ENCODE measurements around the gene HAUS8. TPM values are rescaled to one million over a fixed set of nuclear protein-coding genes. Genes with fewer than 3 reads are reported as not detected.

HAUS8 gene
- total and polyA plus RNA-seq, 9 of the 15 experiments (the other 6 are each of a cell fraction or from before 2014, with no cell fraction given), result 20.5 to 53.2 (median 36.0) TPM

DNA sequence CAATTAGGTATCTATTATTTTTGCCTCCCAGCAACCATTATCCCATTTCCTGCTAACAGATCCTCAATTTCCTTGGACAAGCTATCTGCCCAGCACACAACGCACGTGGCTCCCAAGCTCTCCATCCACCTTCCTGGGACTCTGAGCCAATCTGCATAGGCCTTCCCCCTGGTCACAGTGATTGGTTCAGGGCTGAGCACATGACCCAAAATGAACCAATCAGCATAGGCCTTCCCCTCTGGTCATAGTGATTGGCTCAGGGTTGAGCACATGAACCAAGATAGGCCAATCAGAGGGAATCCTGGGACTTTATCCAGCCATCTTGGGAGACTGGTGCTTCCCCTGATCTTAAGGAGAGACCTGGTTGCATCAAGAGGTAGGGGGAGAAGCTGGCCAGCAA lies 54.4 kb downstream of the HAUS8 start (continued):
- no peak for TF ChIP-seq ZNF583 (CRISPR knock-in tag; IDR thresholded peaks at IDR 0.05)
- TF ChIP-seq SAFB2 (IDR thresholded peaks at IDR 0.05; ENCODE audit: borderline replicate concordance, low read depth, low read length, severe bottlenecking), result no peak

DNA sequence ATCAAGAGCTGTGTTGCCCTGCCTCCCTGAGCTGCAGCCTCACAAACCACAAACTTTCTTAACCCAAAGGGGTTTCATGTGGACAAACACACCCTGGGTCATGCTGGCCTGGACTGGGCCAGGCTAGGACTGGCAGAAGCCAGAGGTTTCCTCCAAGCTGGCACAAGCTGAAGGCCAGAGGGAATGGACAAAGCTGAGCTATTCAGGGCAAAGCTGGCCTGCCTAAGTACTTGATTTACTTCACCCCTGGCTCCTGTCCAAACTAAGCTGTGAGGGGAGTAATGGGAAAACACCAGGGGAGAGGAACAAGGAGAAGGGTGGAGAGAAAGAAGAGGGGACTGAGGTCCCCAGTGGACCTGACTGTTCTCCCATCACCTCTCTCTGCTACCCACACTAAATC lies 54.9 kb downstream of the HAUS8 start:
- H3K36me3 ChIP-seq (ENCODE audit: control insufficient read depth, insufficient read depth, low read length), result no peaks in the 10 kb centered on the region
- in situ Hi-C loops (cut with MboI), result no loop called here
- H3K27me3 ChIP-seq (ENCODE audit: control insufficient read depth in 2 of 2, insufficient read depth in 2 of 2, low read length in 2 of 2), result peaks cover 6 to 11% of the 10 kb centered on the region in 2 experiments; a peak in 4 of 5 replicates
- intact Hi-C loops (cut with micrococcal nuclease), result no loop called here
- H3K4me3 ChIP-seq, result no peak overlapping the region
- no peaks in the 10 kb centered on the region for H3K9me1 ChIP-seq (ENCODE audit: control insufficient read depth, insufficient read depth, low read length)
- H3K4me1 ChIP-seq (replicated peaks in 1 of 2; ENCODE audit: control insufficient read depth in 2 of 2, insufficient read depth in 2 of 2, low read length in 2 of 2), result no peaks in the 10 kb centered on the region
- no peak for ATAC-seq
- BruUV-seq (replicated peaks), result no TSS peak
- ChIA-PET CTCF (ENCODE audit: low intra/inter-chr PET ratio) (no interaction called here), POLR2A (interaction anchor here (1.5 kb wide), 1 partner anchor 11 kb away, joined by 3 read pairs; no protein-coding TSS in a partner anchor)
- no peak for FAIRE-seq
- H3K4me2 ChIP-seq (ENCODE audit: insufficient read depth, low read length), result no peak overlapping the region
- no peak for TF ChIP-seq ETV1 (tag; conservative IDR thresholded peaks at IDR 0.05; ENCODE audit: low read depth)
- TF ChIP-seq NFIC (IDR thresholded peaks at IDR 0.05), result peak; percentile 17; the same call in 1 of the 2 replicates
- TF ChIP-seq NCOR1 (IDR thresholded peaks at IDR 0.05), result no peak
- peaks cover 2% of the 10 kb centered on the region; the same call in 1 of the 2 replicates for H3K9me3 ChIP-seq (replicated peaks; ENCODE audit: control insufficient read depth, insufficient read depth, low read depth, low read length)
- no peak for DNase-seq (ENCODE audit: extremely low read depth in 1 of 4, low spot score in 3 of 4)
- peak overlapping the region; percentile 26; the same call in 1 of the 2 replicates for H2AFZ ChIP-seq (ENCODE audit: low read depth, low read length)
- no peaks in the 10 kb centered on the region for H4K20me1 ChIP-seq (replicated peaks; ENCODE audit: control insufficient read depth, insufficient read depth, low read length)
- H3K79me2 ChIP-seq (ENCODE audit: control insufficient read depth, insufficient read depth, low read length), result no peaks in the 10 kb centered on the region
- no peak overlapping the region for H3K27ac ChIP-seq (ENCODE audit: extremely low read depth, low read depth, low read length)
- H3K9ac ChIP-seq (ENCODE audit: insufficient read depth in 1 of 2, low read depth in 2 of 2, low read length in 2 of 2), result no peak overlapping the region
